ENCODE measurements around the gene C10orf120. TPM values are rescaled to one million over a fixed set of nuclear protein-coding genes. Genes with fewer than 3 reads are reported as not detected.

The C10orf120 gene
- polyA plus RNA-seq, 1 experiment = not detected

DNA sequence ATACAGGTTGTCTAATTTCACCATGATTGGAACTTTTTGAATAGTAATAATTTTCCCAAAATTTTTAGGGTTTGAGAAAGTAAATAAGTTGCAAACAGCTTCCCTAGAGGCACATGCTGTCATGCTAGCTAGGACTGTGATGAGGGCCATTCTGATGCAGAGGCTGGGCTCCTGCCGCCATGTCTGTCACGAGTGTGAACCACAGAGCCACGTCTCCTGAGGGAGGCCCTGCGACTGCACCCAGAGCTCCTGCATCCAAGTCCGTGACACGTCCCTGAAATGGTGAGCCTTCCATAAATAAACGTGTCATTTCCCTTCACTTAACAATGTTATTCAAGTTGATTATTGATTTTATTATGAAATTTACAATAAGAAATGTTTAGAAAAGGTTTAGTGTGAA is 40.0 kb downstream of the C10orf120 start:
- ChIA-PET POLR2A (no interaction called here), CTCF (interaction anchor here (0.7 kb wide), 1 partner anchor 969 kb away, joined by 3 read pairs; no protein-coding TSS in a partner anchor)
- H3K27me3 ChIP-seq (ENCODE audit: control insufficient read depth, insufficient read depth, low read length) = no peaks in the 10 kb centered on the region
- no peaks in the 10 kb centered on the region for H3K36me3 ChIP-seq (ENCODE audit: control insufficient read depth, insufficient read depth, low read length)
- TF ChIP-seq, protein P1, sequence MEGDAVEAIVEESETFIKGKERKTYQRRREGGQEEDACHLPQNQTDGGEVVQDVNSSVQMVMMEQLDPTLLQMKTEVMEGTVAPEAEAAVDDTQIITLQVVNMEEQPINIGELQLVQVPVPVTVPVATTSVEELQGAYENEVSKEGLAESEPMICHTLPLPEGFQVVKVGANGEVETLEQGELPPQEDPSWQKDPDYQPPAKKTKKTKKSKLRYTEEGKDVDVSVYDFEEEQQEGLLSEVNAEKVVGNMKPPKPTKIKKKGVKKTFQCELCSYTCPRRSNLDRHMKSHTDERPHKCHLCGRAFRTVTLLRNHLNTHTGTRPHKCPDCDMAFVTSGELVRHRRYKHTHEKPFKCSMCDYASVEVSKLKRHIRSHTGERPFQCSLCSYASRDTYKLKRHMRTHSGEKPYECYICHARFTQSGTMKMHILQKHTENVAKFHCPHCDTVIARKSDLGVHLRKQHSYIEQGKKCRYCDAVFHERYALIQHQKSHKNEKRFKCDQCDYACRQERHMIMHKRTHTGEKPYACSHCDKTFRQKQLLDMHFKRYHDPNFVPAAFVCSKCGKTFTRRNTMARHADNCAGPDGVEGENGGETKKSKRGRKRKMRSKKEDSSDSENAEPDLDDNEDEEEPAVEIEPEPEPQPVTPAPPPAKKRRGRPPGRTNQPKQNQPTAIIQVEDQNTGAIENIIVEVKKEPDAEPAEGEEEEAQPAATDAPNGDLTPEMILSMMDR (IDR thresholded peaks at IDR 0.05; ENCODE audit: insufficient read depth, low read depth, low read length) = no peak
- DNase-seq (ENCODE audit: low read depth) = no peak
- no peak overlapping the region for H3K4me3 ChIP-seq (ENCODE audit: low read depth, low read length)

DNA sequence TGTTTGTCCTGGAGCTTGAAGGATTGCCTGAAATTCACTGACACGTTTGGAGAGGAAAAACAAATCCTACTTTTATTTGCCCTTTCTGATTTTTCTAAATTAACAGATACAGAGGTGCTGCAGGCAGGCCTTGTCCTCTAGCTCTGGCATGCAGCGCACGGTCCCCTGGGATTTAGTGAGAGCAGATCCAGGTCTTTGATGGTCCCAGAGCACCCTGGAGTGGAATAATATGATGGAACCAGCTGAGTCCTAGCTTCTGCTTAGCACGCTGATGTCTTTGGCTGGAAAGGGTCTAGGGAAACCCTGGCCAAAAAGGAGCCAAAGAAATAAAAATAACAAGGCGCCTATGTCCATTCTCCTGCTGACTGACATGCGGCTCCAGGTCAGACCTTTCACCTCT is 40.5 kb downstream of the C10orf120 start:
- Histone ChIP-seq H3K4me3 (ENCODE audit: low read depth, low read length) (no peak overlapping the region), H3K36me3 (ENCODE audit: control insufficient read depth, insufficient read depth, low read length) (no peaks in the 10 kb centered on the region), H3K27me3 (ENCODE audit: control insufficient read depth, insufficient read depth, low read length) (no peaks in the 10 kb centered on the region)
- ChIA-PET POLR2A (no interaction called here), CTCF (interaction anchor here (0.7 kb wide), 1 partner anchor 968 kb away, joined by 3 read pairs; no protein-coding TSS in a partner anchor)
- no peak for DNase-seq (ENCODE audit: low read depth)
- TF ChIP-seq, protein P1 (IDR thresholded peaks at IDR 0.05; ENCODE audit: insufficient read depth, low read depth, low read length) = no peak

DNA sequence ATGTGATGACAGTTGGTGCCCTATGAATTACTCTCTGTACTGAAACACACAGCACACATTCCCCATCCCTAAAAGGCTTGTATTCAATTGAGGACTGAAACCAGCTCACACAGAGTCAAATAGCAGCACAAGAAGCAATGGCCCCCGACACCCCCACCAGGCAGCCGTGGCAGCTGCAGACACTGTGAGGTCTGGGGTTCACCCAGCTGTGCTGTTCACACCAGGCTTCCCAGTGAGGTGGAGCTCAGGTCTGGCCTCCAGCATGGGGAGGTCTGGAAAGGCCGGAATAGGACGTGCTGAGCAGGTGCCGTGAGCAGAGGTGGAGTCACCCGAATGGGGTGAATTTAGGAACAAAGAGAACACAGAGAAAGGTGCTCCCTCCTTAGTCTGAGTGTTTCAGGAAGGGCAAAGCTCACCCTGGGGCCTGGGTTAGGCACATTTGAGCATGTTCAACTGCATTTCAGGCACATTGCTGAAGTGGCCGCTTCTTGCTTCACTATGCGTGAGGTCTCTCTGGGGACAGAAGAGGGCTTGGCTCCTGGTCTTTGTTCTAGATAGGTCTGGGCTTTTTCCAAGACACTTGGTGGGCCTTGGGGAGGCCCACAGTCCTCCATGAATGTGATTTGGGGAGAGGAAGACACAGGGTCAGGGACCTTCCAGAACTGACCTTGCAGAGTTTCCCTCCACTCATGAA is 41.1 kb downstream of the C10orf120 start:
- POLR2A ChIA-PET = no interaction called here
- H3K27me3 ChIP-seq (ENCODE audit: control insufficient read depth, insufficient read depth, low read length) = no peaks in the 10 kb centered on the region
- no peaks in the 10 kb centered on the region for H3K36me3 ChIP-seq (ENCODE audit: control insufficient read depth, insufficient read depth, low read length)
- CTCF ChIA-PET = interaction anchor here (2.1 kb wide), 1 partner anchor 9 kb away, joined by 5 read pairs; no protein-coding TSS in a partner anchor
- TF ChIP-seq, protein P1 (IDR thresholded peaks at IDR 0.05; ENCODE audit: insufficient read depth, low read depth, low read length) = no peak
- H3K4me3 ChIP-seq (ENCODE audit: low read depth, low read length) = no peak overlapping the region
- DNase-seq (ENCODE audit: low read depth) = no peak

DNA sequence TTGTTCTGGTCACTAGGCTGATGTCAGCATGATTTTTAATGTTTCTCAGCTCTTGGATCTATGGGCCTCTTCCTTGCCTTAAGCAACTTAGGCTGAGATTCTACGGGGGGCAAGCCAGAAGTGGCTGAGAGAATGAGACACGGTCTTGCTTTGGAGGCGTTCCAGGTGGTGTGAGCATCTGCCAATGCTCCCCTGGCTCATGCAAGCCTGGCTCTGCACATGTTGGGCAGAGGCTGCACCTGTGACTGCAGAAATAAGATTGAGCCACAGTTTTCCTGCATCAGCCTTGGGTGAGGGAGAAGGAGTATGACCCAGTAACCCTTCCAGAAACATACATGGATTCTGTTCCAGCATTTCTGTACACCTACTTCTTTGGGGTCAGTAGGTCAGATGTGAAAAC is 41.9 kb downstream of the C10orf120 start:
- no peak overlapping the region for H3K4me3 ChIP-seq (ENCODE audit: low read depth, low read length)
- ChIA-PET POLR2A (no interaction called here), CTCF (interaction anchor here (2.1 kb wide), 1 partner anchor 9 kb away, joined by 5 read pairs; no protein-coding TSS in a partner anchor)
- TF ChIP-seq, protein P1 (IDR thresholded peaks at IDR 0.05; ENCODE audit: insufficient read depth, low read depth, low read length) = no peak
- H3K36me3 ChIP-seq (ENCODE audit: control insufficient read depth, insufficient read depth, low read length) = no peaks in the 10 kb centered on the region
- H3K27me3 ChIP-seq (ENCODE audit: control insufficient read depth, insufficient read depth, low read length) = no peaks in the 10 kb centered on the region
- DNase-seq (ENCODE audit: low read depth) = no peak

DNA sequence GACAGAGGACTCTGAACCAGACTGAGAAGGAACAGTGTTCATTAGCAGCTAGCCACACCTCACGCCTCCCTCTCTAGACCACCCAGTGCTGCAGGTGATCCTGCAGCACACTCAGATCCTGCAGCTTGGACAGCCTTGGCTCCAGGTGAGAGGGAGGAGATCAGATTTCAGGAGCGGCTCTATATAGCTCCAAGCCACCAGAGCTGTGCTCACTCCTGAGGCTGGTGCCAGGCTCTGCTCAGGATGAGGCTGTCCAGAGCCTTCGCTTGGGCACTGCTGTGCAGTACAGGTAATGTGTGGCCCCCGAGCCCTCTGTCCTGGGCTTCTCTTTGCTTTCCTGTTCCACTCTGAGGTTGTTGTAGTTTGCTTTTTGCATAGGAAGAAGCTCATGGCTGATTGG is 42.4 kb downstream of the C10orf120 start:
- TF ChIP-seq, protein P1 (IDR thresholded peaks at IDR 0.05; ENCODE audit: insufficient read depth, low read depth, low read length) = no peak
- POLR2A ChIA-PET = no interaction called here
- CTCF ChIA-PET = interaction anchor here (2.1 kb wide), 1 partner anchor 8 kb away, joined by 5 read pairs; no protein-coding TSS in a partner anchor
- no peaks in the 10 kb centered on the region for H3K36me3 ChIP-seq (ENCODE audit: control insufficient read depth, insufficient read depth, low read length)
- no peak for DNase-seq (ENCODE audit: low read depth)
- no peaks in the 10 kb centered on the region for H3K27me3 ChIP-seq (ENCODE audit: control insufficient read depth, insufficient read depth, low read length)
- no peak overlapping the region for H3K4me3 ChIP-seq (ENCODE audit: low read depth, low read length)

Measured in BJ (cell line).